Fibroblast of upper back skin (primary cell): ENCODE data around the gene GMDS.

Experiments
- DNase-seq: peaks from one replicate; pipeline ENCODE4 v3.0.0-alpha.2; 2013

GMDS gene

GRCh38 chr6:1786455-1787453 lies 458.7 kb downstream of the GMDS start:
- DNase-seq = no peak

- no peak for DNase-seq
Measured at GRCh38 chr6:1784422-1784884, 461.0 kb downstream of the GMDS start.

GRCh38 chr6:1781817-1782184 lies 463.6 kb downstream of the GMDS start:
- no peak for DNase-seq

GRCh38 chr6:1781152-1781816 lies 464.1 kb downstream of the GMDS start:
- peak; percentile 45 for DNase-seq

- no peak for DNase-seq
Measured at GRCh38 chr6:1780251-1780867, 465.0 kb downstream of the GMDS start.

GRCh38 chr6:1778686-1779235 lies 466.6 kb downstream of the GMDS start:
- no peak for DNase-seq

- DNase-seq = no peak
Measured at GRCh38 chr6:1777921-1778685, 467.3 kb downstream of the GMDS start.

- no peak for DNase-seq
Measured at GRCh38 chr6:1775441-1775840, 470.0 kb downstream of the GMDS start.

- peak; percentile 92 for DNase-seq
Measured at GRCh38 chr6:1774226-1774915, 471.0 kb downstream of the GMDS start.

GRCh38 chr6:1773700-1774099 lies 471.7 kb downstream of the GMDS start:
- DNase-seq = no peak

GRCh38 chr6:1770968-1771723 lies 474.3 kb downstream of the GMDS start:
- peak; percentile 54 for DNase-seq

- peak; percentile 38 for DNase-seq
Measured at GRCh38 chr6:1770435-1770843, 475.0 kb downstream of the GMDS start.

- peak; percentile 78 for DNase-seq
Measured at GRCh38 chr6:1767481-1768246, 477.7 kb downstream of the GMDS start.

GRCh38 chr6:1766654-1767053 lies 478.8 kb downstream of the GMDS start:
- DNase-seq = no peak

GRCh38 chr6:1765160-1765903 lies 480.1 kb downstream of the GMDS start:
- DNase-seq = no peak

- no peak for DNase-seq
Measured at GRCh38 chr6:1764397-1764987, 480.9 kb downstream of the GMDS start.

GRCh38 chr6:1763404-1763803 lies 482.0 kb downstream of the GMDS start:
- DNase-seq = no peak

GRCh38 chr6:1762203-1762602 lies 483.2 kb downstream of the GMDS start:
- DNase-seq = no peak

GRCh38 chr6:1761477-1761877 lies 483.9 kb downstream of the GMDS start:
- no peak for DNase-seq
